NCI-H2107 (cell line): ENCODE data around the gene LANCL2.
"Not testable (repeated sequence)": the region's sequence is repeated elsewhere in the genome, so short reads cannot be mapped to it uniquely, and the experiment has no call there.

ENCODE experiments used
- DNase-seq: peaks from one replicate; lab custom pipeline; 2025; lab: John Stamatoyannopoulos, UW

The LANCL2 gene

GRCh38 chr7:55365205-55365674 lies at the start of gene LANCL2:
TSS of gene LANCL2 (plus strand) at chr7:55365337. CDS start at chr7:55366026, 689 bp downstream.
- DNase-seq: peak; percentile 32

- DNase-seq: no peak
These were observed 39.8 kb upstream of the LANCL2 start for GRCh38 chr7:55325371-55325792.

GRCh38 chr7:55326081-55326835 lies 38.9 kb upstream of the LANCL2 start:
- DNase-seq: no peak

- no peak for DNase-seq
These were observed 38.1 kb upstream of the LANCL2 start for GRCh38 chr7:55326945-55327626.

GRCh38 chr7:55335151-55335550 lies 30.0 kb upstream of the LANCL2 start:
- no peak for DNase-seq

GRCh38 chr7:55335786-55336185 lies 29.4 kb upstream of the LANCL2 start:
- DNase-seq: no peak

- no peak for DNase-seq
These were observed 28.6 kb upstream of the LANCL2 start for GRCh38 chr7:55336540-55336939.

- DNase-seq: no peak
These were observed 25.8 kb upstream of the LANCL2 start for GRCh38 chr7:55339033-55340000.

GRCh38 chr7:55342216-55342871 lies 22.8 kb upstream of the LANCL2 start:
- DNase-seq: no peak

- DNase-seq: no peak
These were observed 21.9 kb upstream of the LANCL2 start for GRCh38 chr7:55343002-55343781.

GRCh38 chr7:55343860-55344606 lies 21.1 kb upstream of the LANCL2 start:
- no peak for DNase-seq

- no peak for DNase-seq
These were observed 20.3 kb upstream of the LANCL2 start for GRCh38 chr7:55344840-55345239.

GRCh38 chr7:55345292-55345691 lies 19.8 kb upstream of the LANCL2 start:
- DNase-seq: no peak

- DNase-seq: no peak
These were observed 16.6 kb upstream of the LANCL2 start for GRCh38 chr7:55348502-55348901.

GRCh38 chr7:55349121-55349520 lies 16.0 kb upstream of the LANCL2 start:
- DNase-seq: no peak

GRCh38 chr7:55350281-55350680 lies 14.9 kb upstream of the LANCL2 start:
- no peak for DNase-seq

GRCh38 chr7:55351263-55351662 lies 13.9 kb upstream of the LANCL2 start:
- DNase-seq: no peak

- not testable (repeated sequence) for DNase-seq
These were observed 12.2 kb upstream of the LANCL2 start for GRCh38 chr7:55352947-55353273.

GRCh38 chr7:55360486-55360885 lies 4.7 kb upstream of the LANCL2 start:
- no peak for DNase-seq

- no peak for DNase-seq
These were observed 3.6 kb upstream of the LANCL2 start for GRCh38 chr7:55361560-55361959.
